HG03159 (cell line): ENCODE data around the gene SHTN1.
A peak's percentile ranks its signal among the peaks of the same experiment; 100 is the strongest.

Experiments
- ATAC-seq: cut with Tn5 transposase; IDR thresholded peaks from one replicate; pipeline ENCODE4 v1.9.1; 2021; ENCODE audit warnings: mild to moderate bottlenecking, moderate library complexity; ENCODE audit not compliant: unreplicated experiment

SHTN1 gene, protein sequence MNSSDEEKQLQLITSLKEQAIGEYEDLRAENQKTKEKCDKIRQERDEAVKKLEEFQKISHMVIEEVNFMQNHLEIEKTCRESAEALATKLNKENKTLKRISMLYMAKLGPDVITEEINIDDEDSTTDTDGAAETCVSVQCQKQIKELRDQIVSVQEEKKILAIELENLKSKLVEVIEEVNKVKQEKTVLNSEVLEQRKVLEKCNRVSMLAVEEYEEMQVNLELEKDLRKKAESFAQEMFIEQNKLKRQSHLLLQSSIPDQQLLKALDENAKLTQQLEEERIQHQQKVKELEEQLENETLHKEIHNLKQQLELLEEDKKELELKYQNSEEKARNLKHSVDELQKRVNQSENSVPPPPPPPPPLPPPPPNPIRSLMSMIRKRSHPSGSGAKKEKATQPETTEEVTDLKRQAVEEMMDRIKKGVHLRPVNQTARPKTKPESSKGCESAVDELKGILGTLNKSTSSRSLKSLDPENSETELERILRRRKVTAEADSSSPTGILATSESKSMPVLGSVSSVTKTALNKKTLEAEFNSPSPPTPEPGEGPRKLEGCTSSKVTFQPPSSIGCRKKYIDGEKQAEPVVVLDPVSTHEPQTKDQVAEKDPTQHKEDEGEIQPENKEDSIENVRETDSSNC

GRCh38 chr10:117005026-117005526 lies at the start of gene SHTN1:
Gene SHTN1 (minus strand): TSS chr10:117005187. CDS start chr10:117005079, 108 bp downstream.
- peak; percentile 51 for ATAC-seq

- no peak for ATAC-seq
These were observed 48.5 kb upstream of the SHTN1 start for GRCh38 chr10:117053482-117053881.

DNA sequence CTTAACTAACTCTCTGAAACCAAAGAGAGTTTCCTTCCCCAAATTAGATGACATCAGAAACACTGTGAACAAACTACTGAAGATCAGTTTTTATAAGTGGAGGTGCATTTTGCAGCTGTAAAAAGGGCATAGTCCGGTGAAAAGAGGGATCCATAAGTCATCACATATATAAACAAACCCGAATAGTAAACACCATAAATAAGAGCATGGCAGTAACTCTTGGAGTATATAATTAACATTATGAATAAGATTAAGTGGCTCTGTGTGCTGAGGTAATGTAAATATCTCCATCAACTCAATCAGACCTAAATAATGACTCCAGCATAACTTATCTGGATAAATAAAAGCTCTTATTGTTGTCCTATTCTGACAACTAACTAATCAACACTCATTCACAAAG lies 43.0 kb upstream of the SHTN1 start:
- ATAC-seq = no peak

DNA sequence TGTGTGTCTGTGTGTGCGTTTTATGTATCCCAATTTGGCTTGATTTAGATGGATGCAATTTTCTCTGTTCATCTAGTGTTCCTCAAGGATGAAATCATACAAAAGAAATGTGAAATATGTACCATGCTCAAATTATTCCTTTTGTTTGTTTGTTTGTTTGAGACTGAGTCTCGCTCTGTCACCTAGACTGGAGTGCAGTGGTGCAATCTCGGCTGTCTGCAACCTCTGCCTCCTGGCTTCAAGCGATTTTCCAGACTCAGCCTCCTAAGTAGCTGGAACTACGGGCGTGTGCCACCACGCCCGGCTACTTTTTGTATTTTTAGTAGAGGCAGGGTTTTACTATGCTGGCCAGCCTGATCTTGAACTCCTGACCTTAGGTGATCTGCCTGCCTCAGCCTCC lies 11.3 kb upstream of the SHTN1 start:
- ATAC-seq = no peak

DNA sequence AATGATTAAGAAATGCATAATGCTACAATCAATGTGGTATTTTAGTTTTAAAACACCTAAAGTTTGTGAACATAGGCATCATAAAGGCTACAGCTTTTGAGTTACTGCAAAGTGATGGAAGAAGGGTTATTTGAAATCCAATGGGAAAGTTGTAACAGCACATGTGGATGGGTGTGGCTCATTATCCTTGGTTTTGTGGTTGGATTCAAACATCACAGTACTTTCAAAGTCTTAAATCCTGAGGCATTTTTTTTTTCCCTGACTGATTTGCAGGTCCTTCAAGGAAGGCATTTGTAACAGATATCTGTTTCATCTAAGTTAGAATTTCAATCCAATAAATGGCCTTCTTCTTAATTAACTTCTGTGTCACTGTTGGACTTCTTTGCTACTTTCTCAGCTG lies 9.8 kb upstream of the SHTN1 start:
- ATAC-seq = no peak

DNA sequence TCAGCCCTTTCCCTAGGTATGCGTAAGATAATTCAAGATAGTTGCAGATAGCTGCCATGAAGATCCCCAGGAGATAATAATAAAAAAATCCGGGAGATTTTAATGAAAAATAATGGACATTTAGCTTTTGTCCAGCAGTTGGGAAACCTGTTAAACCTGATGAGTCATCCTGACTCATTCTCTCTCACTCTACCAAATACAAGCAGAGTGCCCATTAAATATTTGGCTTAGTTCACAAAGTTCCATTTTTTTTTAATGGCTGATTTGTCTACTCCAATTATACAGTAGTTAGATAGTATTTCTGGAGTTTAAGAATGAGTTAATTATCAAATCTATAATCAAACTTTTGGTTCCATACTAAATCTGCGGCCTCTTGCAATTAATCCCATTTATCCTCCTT lies 2.1 kb upstream of the SHTN1 start:
- ATAC-seq = no peak

DNA sequence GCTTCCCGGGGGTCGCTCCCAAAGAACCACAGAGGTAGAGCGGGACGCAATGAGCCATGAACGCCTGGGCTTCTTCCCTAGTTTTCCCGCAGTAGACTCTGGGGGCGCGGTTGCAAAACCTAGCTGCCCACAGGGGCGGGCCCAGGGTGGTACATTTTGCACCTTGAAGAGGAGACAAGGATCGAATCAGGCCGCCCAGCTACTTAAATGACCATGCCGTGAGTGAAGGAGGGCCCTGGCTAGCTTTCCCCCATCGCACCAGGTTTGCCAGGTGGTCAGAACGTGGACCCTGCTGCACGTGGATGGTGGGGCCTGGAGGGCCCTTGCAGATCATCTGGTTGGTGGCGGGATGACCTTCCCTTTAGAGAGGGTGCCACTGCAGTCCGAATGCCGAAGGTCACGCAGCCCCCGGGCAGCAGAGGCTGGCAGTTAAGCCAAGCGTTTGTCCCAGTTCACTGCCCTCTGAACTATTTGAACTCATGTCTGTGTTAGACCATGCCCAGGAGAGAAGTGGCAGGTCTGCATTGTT lies 604 bp upstream of the SHTN1 start:
- no peak for ATAC-seq

DNA sequence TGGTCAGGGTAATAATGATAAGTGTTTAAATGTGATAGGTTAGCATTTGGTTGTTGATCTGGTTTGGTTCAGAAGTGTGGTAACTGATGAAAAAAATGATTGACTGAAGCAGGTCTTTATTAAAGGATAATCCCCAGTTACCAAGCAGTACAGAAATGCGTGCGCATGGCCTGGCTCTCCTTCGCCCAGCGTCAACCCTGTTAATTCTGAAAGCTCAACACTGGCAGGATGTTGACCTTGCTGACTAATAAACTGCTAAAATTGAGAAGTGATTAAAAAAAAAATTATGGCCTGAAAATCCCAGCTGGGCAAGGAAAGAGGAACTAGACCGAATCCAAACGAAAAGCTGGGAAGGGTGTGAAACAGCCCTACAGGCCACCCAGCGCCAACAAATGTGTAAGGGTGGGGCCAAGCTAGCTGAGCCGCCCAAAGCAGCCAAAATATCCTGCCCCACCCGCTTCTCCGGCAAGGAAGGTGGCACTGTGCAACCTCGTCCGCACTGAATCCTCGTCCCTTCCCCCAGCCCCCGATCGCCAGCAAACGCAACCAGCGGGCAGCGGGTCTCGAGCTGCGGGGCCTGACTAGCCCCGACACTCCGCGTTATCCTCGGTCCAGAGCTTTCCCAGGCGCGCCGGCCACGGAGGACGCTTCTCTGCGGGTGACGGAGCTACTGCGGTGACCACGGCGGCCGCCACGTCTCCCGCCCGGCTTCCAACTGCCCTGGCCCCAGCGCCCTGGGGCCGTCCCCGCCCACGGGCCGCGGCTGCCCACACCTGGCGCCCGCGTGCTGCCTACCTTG lies 561 bp downstream of the SHTN1 start:
- peak; percentile 53 for ATAC-seq

DNA sequence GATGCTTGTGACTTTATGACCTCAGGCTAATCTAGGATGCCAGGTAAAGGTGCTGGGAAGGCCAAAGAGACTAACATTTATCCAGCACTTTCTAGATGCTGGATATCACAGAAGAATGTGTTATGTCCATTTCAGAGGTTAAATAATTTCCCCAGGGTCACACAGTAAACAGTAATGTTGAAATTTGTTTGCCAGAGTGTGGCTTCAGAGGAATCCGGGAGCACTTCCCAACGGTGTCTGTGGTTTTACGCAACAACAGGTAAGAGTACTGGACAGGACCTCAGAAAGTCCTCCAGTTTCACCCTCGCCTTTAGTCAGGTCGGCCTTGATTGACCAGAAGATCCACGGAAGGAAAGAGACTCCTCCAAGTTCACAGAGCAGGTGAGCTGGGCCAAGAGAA lies 1.7 kb downstream of the SHTN1 start:
- ATAC-seq = no peak

DNA sequence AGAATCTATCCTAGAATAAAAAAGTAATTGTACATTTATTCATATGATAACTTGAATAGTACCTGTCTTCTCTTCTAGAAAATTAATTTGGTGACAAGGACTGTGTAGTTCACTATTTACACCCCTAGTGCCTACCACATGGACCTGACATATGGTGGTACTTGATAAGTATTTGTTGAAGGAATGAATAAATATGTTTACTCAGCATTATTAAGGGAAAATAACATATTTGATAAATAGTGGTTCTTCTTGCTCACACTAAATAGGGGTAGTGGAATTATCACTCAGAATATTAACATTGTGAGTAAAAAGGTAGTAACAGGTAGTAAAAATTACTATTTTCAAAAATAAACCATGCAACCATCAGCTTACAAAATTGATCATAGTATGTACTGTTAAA lies 2.8 kb downstream of the SHTN1 start:
- ATAC-seq = no peak

DNA sequence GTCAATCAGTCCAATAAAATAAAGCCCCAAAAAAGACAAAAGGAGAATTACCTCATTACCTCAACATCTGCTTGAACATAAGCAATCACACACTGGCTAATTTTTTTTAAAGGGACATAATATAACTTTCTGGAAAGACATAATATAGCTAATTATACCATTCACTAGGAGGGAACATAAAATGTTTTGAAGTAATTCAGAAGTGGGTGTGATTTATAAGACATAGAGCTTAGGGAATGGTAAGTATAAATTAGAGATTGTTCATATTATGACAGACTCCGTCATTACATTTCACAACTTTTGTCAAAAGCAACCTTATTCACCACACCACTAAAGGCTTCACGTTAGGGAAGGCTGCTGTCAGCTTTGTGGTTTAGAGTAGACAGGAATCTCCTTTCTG lies 3.8 kb downstream of the SHTN1 start:
- no peak for ATAC-seq

DNA sequence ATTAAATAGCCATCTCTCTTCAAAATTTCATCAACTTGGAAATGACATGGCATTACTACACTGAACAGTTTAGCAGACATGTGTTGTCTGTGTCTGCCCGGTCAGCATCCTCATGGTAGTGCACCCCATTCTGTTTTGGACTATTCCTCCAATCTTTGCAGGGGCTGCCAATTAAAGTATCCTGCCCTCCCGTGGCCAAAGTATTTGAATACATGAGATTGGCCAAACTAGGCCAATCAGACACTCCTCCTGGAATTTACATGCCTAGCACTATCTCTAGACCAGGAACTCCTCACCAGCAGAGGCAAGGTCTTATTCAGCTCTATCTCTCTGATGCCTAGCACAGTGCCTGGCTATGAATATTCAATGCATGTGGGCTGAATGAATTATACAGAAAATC lies 4.4 kb downstream of the SHTN1 start:
- no peak for ATAC-seq

- ATAC-seq = no peak
These were observed 6.8 kb downstream of the SHTN1 start for GRCh38 chr10:116998172-116998571.

GRCh38 chr10:116997015-116997414 lies 8.0 kb downstream of the SHTN1 start:
- ATAC-seq = no peak

- no peak for ATAC-seq
These were observed 9.3 kb downstream of the SHTN1 start for GRCh38 chr10:116995648-116996047.

DNA sequence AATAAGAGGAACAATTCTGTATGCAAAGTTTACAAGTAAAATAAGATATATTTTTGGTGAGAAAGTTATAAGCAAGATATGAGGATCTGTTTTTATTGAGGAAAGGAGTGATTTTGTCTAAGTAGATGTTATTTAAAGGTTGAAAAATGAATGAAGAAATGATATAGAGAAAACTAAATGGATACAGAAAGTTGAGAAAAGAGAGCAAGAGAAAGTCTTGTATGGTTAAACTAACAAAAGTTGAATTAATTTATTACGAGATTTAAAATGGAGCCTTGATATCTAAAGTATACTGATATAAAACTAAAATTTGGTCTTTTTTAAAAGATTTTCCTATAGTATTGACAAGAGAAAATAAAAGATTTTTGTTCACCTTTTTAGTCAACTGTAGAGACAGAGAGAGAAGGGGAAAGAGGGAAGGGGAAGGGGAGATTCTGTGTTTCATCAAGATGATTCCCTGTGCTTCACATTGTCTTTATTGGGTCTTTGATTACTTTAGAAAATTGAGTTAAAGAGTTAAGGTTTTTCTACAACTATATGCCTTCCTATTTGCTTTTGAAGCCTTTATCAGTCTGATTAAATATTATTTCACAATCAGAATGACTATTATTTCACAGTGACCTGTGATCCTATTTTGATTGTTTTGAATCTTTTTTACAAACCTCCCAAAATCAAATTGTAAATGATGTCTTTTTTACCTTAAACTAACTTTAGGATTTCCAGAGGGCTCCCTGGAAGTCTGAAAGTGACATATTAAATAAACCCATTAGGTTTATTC lies 10.7 kb downstream of the SHTN1 start:
- ATAC-seq = no peak

DNA sequence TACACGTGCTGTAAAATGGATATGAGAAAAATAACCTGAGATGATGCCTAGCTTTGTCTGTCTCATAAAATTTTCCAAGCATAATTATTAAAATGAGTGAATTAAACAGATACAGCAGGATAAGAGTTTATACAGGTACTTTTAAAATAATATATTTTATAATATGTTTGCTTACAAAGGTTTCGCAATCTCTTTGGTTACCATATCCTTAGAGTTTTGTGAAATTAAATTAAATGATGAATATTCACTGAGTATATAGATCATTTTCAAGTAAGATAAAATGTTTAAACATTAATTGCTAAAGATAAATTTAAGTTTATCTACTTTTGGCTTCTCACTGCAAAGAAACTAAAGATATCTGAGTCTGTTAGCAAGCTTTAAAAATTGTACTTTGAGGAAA lies 11.4 kb downstream of the SHTN1 start:
- no peak for ATAC-seq

DNA sequence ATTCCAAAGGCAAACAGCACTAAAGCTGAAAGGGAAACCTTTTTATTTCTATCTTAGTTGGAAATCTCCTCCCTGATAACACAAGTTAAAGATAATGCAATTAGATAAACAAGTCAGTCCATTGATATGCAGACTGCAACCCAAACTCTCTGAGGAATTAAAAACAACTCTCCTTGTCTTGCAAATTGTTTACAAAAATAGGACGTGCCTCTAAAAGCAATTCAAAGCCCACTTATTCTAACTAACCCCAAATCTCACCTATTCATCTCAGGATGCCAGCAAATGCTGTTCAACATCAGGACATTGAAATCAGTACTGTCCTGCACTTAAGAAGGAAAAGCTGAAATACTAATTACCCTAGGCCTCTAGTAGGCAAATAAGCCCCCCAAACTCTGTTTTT lies 12.8 kb downstream of the SHTN1 start:
- no peak for ATAC-seq

- ATAC-seq = no peak
These were observed 14.6 kb downstream of the SHTN1 start for GRCh38 chr10:116990276-116990800.

- no peak for ATAC-seq
These were observed 15.5 kb downstream of the SHTN1 start for GRCh38 chr10:116989439-116989838.
